HepG2 (cell line): ENCODE measurements around the gene DHRS4L2. TPM values are rescaled to one million over a fixed set of nuclear protein-coding genes. Genes with fewer than 3 reads are reported as not detected.

Experiments used
- AHR ChIP-seq: IDR thresholded peaks from 2 replicates; pipeline ENCODE4 v1.6.1; 2018; ENCODE audit warnings: missing genetic modification reagents, missing compliant biosample characterization
- ARID2 ChIP-seq: sonication (generic); formaldehyde crosslinking; IDR thresholded peaks from 2 replicates; pipeline ENCODE4 v1.8.1; 2022; ENCODE audit warnings: mild to moderate bottlenecking, missing genetic modification reagents, borderline replicate concordance
- GATAD1 ChIP-seq: IDR thresholded peaks from 2 replicates; pipeline ENCODE4 v1.6.1; 2016; ENCODE audit warnings: missing genetic modification reagents, missing compliant biosample characterization
- KAT2B ChIP-seq: fragments of 150-350 bp; IDR thresholded peaks from 2 replicates; pipeline ENCODE4 v1.6.1; 2014; ENCODE audit warnings: low read depth, low read length, borderline replicate concordance
- NCOA5 ChIP-seq: sonication (generic); formaldehyde crosslinking; IDR thresholded peaks from 2 replicates; pipeline ENCODE4 v1.4.0; 2020; ENCODE audit warnings: missing genetic modification reagents
- SALL1 ChIP-seq: sonication (generic); formaldehyde crosslinking; IDR thresholded peaks from 2 replicates; pipeline ENCODE4 v1.8.0; 2022; ENCODE audit warnings: mild to moderate bottlenecking, missing genetic modification reagents
- SIN3B ChIP-seq: fragments of 150-350 bp; IDR thresholded peaks from 2 replicates; pipeline ENCODE4 v1.6.1; 2014; ENCODE audit warnings: low read length
- ZFP36 ChIP-seq: fragments of 150-350 bp; IDR thresholded peaks from 2 replicates; pipeline ENCODE4 v1.6.1; 2018; ENCODE audit warnings: borderline replicate concordance, low read length, low read depth; ENCODE audit not compliant: partially characterized antibody
- ZNF280D ChIP-seq: sonication (generic); formaldehyde crosslinking; IDR thresholded peaks from 2 replicates; pipeline ENCODE4 v1.5.1; 2020; ENCODE audit warnings: mild to moderate bottlenecking, missing genetic modification reagents
- ZNF30 ChIP-seq: sonication (generic); formaldehyde crosslinking; IDR thresholded peaks from 2 replicates; pipeline ENCODE4 v1.5.0; 2020; ENCODE audit warnings: mild to moderate bottlenecking, missing genetic modification reagents
- ZNF337 ChIP-seq: sonication (generic); formaldehyde crosslinking; IDR thresholded peaks from 2 replicates; pipeline ENCODE4 v1.5.1; 2020; ENCODE audit warnings: missing genetic modification reagents, low read depth, mild to moderate bottlenecking, borderline replicate concordance
- ZNF383 ChIP-seq: sonication (generic); formaldehyde crosslinking; IDR thresholded peaks from 2 replicates; pipeline ENCODE4 v1.4.0; 2020; ENCODE audit warnings: missing genetic modification reagents, mild to moderate bottlenecking, borderline replicate concordance
- ZNF441 ChIP-seq: sonication (generic); formaldehyde crosslinking; IDR thresholded peaks from 2 replicates; pipeline ENCODE4 v1.7.0; 2021; ENCODE audit warnings: missing genetic modification reagents, borderline replicate concordance
- ZNF512B ChIP-seq: sonication (generic); formaldehyde crosslinking; IDR thresholded peaks from 2 replicates; pipeline ENCODE4 v1.5.1; 2020; ENCODE audit warnings: missing genetic modification reagents, mild to moderate bottlenecking, borderline replicate concordance
- ZNF552 ChIP-seq: sonication (generic); formaldehyde crosslinking; IDR thresholded peaks from 2 replicates; pipeline ENCODE4 v1.9.0; 2022; ENCODE audit warnings: missing genetic modification reagents, mild to moderate bottlenecking, borderline replicate concordance
- ZNF577 ChIP-seq: sonication (generic); formaldehyde crosslinking; IDR thresholded peaks from 2 replicates; pipeline ENCODE4 v1.4.0; 2020; ENCODE audit warnings: mild to moderate bottlenecking, low read depth, missing genetic modification reagents, borderline replicate concordance
- ZNF75D ChIP-seq: sonication (generic); formaldehyde crosslinking; IDR thresholded peaks from 2 replicates; pipeline ENCODE4 v1.8.1; 2023; ENCODE audit warnings: missing genetic modification reagents, mild to moderate bottlenecking, borderline replicate concordance
- ZNF780A ChIP-seq: sonication (generic); formaldehyde crosslinking; IDR thresholded peaks from 2 replicates; pipeline ENCODE4 v1.8.0; 2022; ENCODE audit warnings: mild to moderate bottlenecking, missing genetic modification reagents, moderate library complexity
- ZNF792 ChIP-seq: IDR thresholded peaks from 2 replicates; pipeline ENCODE4 v1.6.1; 2016
- ZNF878 ChIP-seq: sonication (generic); formaldehyde crosslinking; IDR thresholded peaks from 2 replicates; pipeline ENCODE4 v1.8.1; 2023; ENCODE audit warnings: mild to moderate bottlenecking, missing genetic modification reagents, moderate library complexity
- polyA plus RNA-seq, 8 experiments: library from polyadenylated mRNA; depleted of rRNA in 3 of 8; stranded (reverse) in 7 of 8; unstranded in 1 of 8; fragments of >200 nt; fragmentation: Illumina TruSeq in 4 of 8; extraction: Trizol in 4 of 8; gene quantifications; 2 replicates each; pipeline versions ENCODE4 v1.2.1 to v1.2.3, GENCODE V29; 2011 to 2016; ENCODE audit warnings: low read depth in 4 of 8, missing spikeins in 1 of 8, mixed read lengths in 1 of 8; ENCODE audit not compliant: insufficient read depth in 1 of 8
- total RNA-seq, 5 experiments: library from RNA; depleted of rRNA; stranded (reverse); fragments of >200 nt; fragmentation: Illumina TruSeq; extraction: Trizol; gene quantifications; 2 replicates each; pipeline ENCODE4 v1.2.3, GENCODE V29; 2016; ENCODE audit warnings: low read depth in 1 of 5
- TF ChIP-seq, protein P1 (sequence below): sonication (generic); formaldehyde crosslinking; IDR thresholded peaks from 2 replicates; pipeline ENCODE4 v1.5.1; 2020; ENCODE audit warnings: missing genetic modification reagents, mild to moderate bottlenecking, borderline replicate concordance
- TF ChIP-seq, protein P2 (sequence below): sonication (generic); formaldehyde crosslinking; IDR thresholded peaks from 2 replicates; pipeline ENCODE4 v1.8.1; 2023; ENCODE audit warnings: mild to moderate bottlenecking, missing genetic modification reagents

The DHRS4L2 gene
- total and polyA plus RNA-seq, 2 of the 13 experiments (the other 11 are each of a cell fraction or from before 2014, with no cell fraction given) = 24.7 to 38.2 TPM

DNA sequence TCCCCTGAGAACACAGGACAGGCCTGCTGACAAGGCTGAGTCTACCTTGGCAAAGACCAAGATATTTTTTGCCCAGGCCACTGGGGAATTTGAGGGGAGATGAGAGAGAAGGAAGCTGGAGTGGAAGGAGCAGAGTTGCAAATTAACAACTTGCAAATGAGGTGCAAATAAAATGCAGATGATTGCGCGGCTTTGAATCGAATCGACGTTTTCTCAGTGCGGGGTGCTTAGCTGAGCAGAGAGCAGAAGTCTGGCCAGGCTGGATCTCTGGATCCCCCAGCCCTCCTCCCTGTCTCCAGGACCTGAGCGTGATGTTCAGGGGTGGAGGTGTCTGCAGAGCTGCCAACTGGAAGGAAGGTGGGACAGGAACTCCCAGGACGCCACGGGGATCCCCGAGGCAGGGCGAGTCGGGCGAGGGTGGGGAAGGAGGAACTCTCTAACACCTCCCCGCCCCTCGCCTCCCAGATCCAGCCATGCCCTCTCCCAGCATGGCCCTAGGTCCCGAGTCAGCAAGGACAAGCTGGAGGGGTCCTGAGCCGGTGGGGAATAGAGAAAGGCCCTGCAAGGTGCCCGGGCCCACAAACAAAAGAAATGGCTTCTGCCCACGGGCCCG is 62.6 kb downstream of the DHRS4L2 start (continued):
- TF ChIP-seq, protein P1, sequence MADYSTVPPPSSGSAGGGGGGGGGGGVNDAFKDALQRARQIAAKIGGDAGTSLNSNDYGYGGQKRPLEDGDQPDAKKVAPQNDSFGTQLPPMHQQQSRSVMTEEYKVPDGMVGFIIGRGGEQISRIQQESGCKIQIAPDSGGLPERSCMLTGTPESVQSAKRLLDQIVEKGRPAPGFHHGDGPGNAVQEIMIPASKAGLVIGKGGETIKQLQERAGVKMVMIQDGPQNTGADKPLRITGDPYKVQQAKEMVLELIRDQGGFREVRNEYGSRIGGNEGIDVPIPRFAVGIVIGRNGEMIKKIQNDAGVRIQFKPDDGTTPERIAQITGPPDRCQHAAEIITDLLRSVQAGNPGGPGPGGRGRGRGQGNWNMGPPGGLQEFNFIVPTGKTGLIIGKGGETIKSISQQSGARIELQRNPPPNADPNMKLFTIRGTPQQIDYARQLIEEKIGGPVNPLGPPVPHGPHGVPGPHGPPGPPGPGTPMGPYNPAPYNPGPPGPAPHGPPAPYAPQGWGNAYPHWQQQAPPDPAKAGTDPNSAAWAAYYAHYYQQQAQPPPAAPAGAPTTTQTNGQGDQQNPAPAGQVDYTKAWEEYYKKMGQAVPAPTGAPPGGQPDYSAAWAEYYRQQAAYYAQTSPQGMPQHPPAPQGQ (CRISPR knock-in tag) = no peak
- TF ChIP-seq SIN3B (no peak), ZNF75D (0 out of 2 replicates have a peak, but pooled peaks have one; percentile 57), NCOA5 (CRISPR knock-in tag) (no peak), ZNF337 (CRISPR knock-in tag) (no peak), ZNF280D (no peak), ZNF577 (CRISPR knock-in tag) (no peak), KAT2B (no peak), ZNF780A (CRISPR knock-in tag) (0 out of 2 replicates have a peak, but pooled peaks have one; percentile 10), ZNF30 (CRISPR knock-in tag) (no peak), SALL1 (CRISPR knock-in tag) (no peak), ARID2 (CRISPR knock-in tag) (peak; percentile 83; the same call in 1 of the 2 replicates), ZNF552 (CRISPR knock-in tag) (no peak), ZNF512B (CRISPR knock-in tag) (0 out of 2 replicates have a peak, but pooled peaks have one; percentile 43), ZNF383 (CRISPR knock-in tag) (no peak), AHR (CRISPR knock-in tag) (no peak), ZNF441 (CRISPR knock-in tag) (no peak), ZNF878 (CRISPR knock-in tag) (no peak), GATAD1 (CRISPR knock-in tag) (no peak), ZFP36 (no peak), ZNF792 (no peak)
- TF ChIP-seq, protein P2, sequence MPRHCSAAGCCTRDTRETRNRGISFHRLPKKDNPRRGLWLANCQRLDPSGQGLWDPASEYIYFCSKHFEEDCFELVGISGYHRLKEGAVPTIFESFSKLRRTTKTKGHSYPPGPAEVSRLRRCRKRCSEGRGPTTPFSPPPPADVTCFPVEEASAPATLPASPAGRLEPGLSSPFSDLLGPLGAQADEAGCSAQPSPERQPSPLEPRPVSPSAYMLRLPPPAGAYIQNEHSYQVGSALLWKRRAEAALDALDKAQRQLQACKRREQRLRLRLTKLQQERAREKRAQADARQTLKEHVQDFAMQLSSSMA = no peak
